DMS79 treated with DMSO at 0.1 percent for 48 hours (cell line): ENCODE data around the gene GSTT2B.
"Not testable (repeated sequence)": the region's sequence is repeated elsewhere in the genome, so short reads cannot be mapped to it uniquely, and the experiment has no call there.

ENCODE experiments used
- DNase-seq: peaks from one replicate; lab custom pipeline; 2025; lab: John Stamatoyannopoulos, UW

The GSTT2B gene

GRCh38 chr22:23961084-23961771, at the start of gene GSTT2B:
Gene GSTT2B, minus strand, starts transcription at chr22:23961195. Its CDS starts 64 bp downstream, at chr22:23961131.
- not testable (repeated sequence) for DNase-seq

- no peak for DNase-seq
Observed at GRCh38 chr22:24010018-24010391, 49.0 kb upstream of the GSTT2B start.

- no peak for DNase-seq
Observed at GRCh38 chr22:24009227-24010017, 48.4 kb upstream of the GSTT2B start.

- no peak for DNase-seq
Observed at GRCh38 chr22:24008381-24009226, 47.6 kb upstream of the GSTT2B start.

- DNase-seq, result no peak
Observed at GRCh38 chr22:24008022-24008283, 47.0 kb upstream of the GSTT2B start.

GRCh38 chr22:24007253-24008021, 46.4 kb upstream of the GSTT2B start:
- DNase-seq, result no peak

- no peak for DNase-seq
Observed at GRCh38 chr22:24006914-24007214, 45.9 kb upstream of the GSTT2B start.

- DNase-seq, result no peak
Observed at GRCh38 chr22:24006207-24006913, 45.4 kb upstream of the GSTT2B start.

- DNase-seq, result no peak
Observed at GRCh38 chr22:24005201-24005600, 44.2 kb upstream of the GSTT2B start, which contains the start of gene GSTT4. Gene GSTT4, minus strand, starts transcription at chr22:24005453. Its CDS starts 97 bp downstream, at chr22:24005356.

GRCh38 chr22:24003887-24004286, 42.9 kb upstream of the GSTT2B start:
- DNase-seq, result no peak

GRCh38 chr22:24002851-24003250, 41.9 kb upstream of the GSTT2B start:
- DNase-seq, result no peak

GRCh38 chr22:24002272-24002671, 41.3 kb upstream of the GSTT2B start:
- no peak for DNase-seq

GRCh38 chr22:24001314-24001713, 40.3 kb upstream of the GSTT2B start:
- DNase-seq, result no peak

- DNase-seq, result not testable (repeated sequence)
Observed at GRCh38 chr22:23999779-24000178, 38.8 kb upstream of the GSTT2B start.

GRCh38 chr22:23997092-23997491, 36.1 kb upstream of the GSTT2B start:
- DNase-seq, result no peak

- not testable (repeated sequence) for DNase-seq
Observed at GRCh38 chr22:23993581-23994177, 32.7 kb upstream of the GSTT2B start.

GRCh38 chr22:23993080-23993479, 32.1 kb upstream of the GSTT2B start:
- DNase-seq, result not testable (repeated sequence)

GRCh38 chr22:23989583-23990244, 28.7 kb upstream of the GSTT2B start:
- DNase-seq, result not testable (repeated sequence)

- DNase-seq, result not testable (repeated sequence)
Observed at GRCh38 chr22:23986538-23987178, 25.7 kb upstream of the GSTT2B start.

GRCh38 chr22:23986089-23986488, 25.1 kb upstream of the GSTT2B start:
- not testable (repeated sequence) for DNase-seq
